ENCODE results near the gene PTPRD. TPM values are rescaled to one million over a fixed set of nuclear protein-coding genes. Genes with fewer than 3 reads are reported as not detected.

Gene PTPRD
- polyA plus RNA-seq, 1 donor from 2014 or later, result not detected

- H3K27ac Mint-ChIP-seq, result no peak overlapping the region
- no peaks in the 10 kb centered on the region for H3K27me3 Mint-ChIP-seq
- H3K4me3 Mint-ChIP-seq, result no peak overlapping the region
- H3K36me3 Mint-ChIP-seq, result no peaks in the 10 kb centered on the region
- no peaks in the 10 kb centered on the region for H3K4me1 Mint-ChIP-seq
- H3K9me3 Mint-ChIP-seq, result peaks cover 0 to 4% (median 1%) of the 10 kb centered on the region in 3 donors
Observed at GRCh38 chr9:9284201-9284600, 1328.6 kb downstream of the PTPRD start.

GRCh38 chr9:9283159-9283986, 1329.4 kb downstream of the PTPRD start:
- Mint-ChIP-seq H3K9me3 (peaks cover 0 to 4% (median 1%) of the 10 kb centered on the region in 3 donors), H3K27me3 (no peaks in the 10 kb centered on the region), H3K4me3 (no peak overlapping the region), H3K36me3 (no peaks in the 10 kb centered on the region), H3K4me1 (no peaks in the 10 kb centered on the region), H3K27ac (no peak overlapping the region)

- no peak overlapping the region for H3K27ac Mint-ChIP-seq
Observed at GRCh38 chr9:9275601-9276000, 1337.2 kb downstream of the PTPRD start.

GRCh38 chr9:9257999-9258498, 1354.8 kb downstream of the PTPRD start:
- H3K4me1 Mint-ChIP-seq, result no peaks in the 10 kb centered on the region
- no peaks in the 10 kb centered on the region for H3K36me3 Mint-ChIP-seq
- H3K27ac Mint-ChIP-seq, result no peak overlapping the region
- peaks cover 2 to 4% (median 3%) of the 10 kb centered on the region in 3 donors for H3K9me3 Mint-ChIP-seq
- H3K27me3 Mint-ChIP-seq, result no peaks in the 10 kb centered on the region
- H3K4me3 Mint-ChIP-seq, result no peak overlapping the region

More at GRCh38 chr9:9275601-9276000, 1337.2 kb downstream of the PTPRD start:
- no peaks in the 10 kb centered on the region for H3K36me3 Mint-ChIP-seq
- no peaks in the 10 kb centered on the region for H3K27me3 Mint-ChIP-seq
- H3K4me3 Mint-ChIP-seq, result no peak overlapping the region
- H3K9me3 Mint-ChIP-seq, result peaks cover 0 to 6% (median 0%) of the 10 kb centered on the region in 3 donors
- H3K4me1 Mint-ChIP-seq, result no peaks in the 10 kb centered on the region

- no peak overlapping the region for H3K27ac Mint-ChIP-seq
- no peaks in the 10 kb centered on the region for H3K27me3 Mint-ChIP-seq
- peaks cover 2% of the 10 kb centered on the region for H3K36me3 Mint-ChIP-seq
- no peaks in the 10 kb centered on the region for H3K4me1 Mint-ChIP-seq
- peaks cover 0 to 5% (median 3%) of the 10 kb centered on the region in 3 donors for H3K9me3 Mint-ChIP-seq
- H3K4me3 Mint-ChIP-seq, result no peak overlapping the region
Observed at GRCh38 chr9:9246726-9247125, 1366.1 kb downstream of the PTPRD start.

- Mint-ChIP-seq H3K27ac (no peak overlapping the region), H3K36me3 (no peaks in the 10 kb centered on the region), H3K9me3 (peaks cover 0 to 11% (median 4%) of the 10 kb centered on the region in 3 donors), H3K4me3 (no peak overlapping the region), H3K27me3 (no peaks in the 10 kb centered on the region), H3K4me1 (no peaks in the 10 kb centered on the region)
Observed at GRCh38 chr9:9231946-9232345, 1380.9 kb downstream of the PTPRD start.

GRCh38 chr9:9229269-9229668, 1383.5 kb downstream of the PTPRD start:
- H3K9me3 Mint-ChIP-seq, result peaks cover 0 to 6% (median 2%) of the 10 kb centered on the region in 3 donors
- no peaks in the 10 kb centered on the region for H3K4me1 Mint-ChIP-seq
- H3K27me3 Mint-ChIP-seq, result no peaks in the 10 kb centered on the region
- H3K4me3 Mint-ChIP-seq, result no peak overlapping the region
- H3K27ac Mint-ChIP-seq, result no peak overlapping the region
- H3K36me3 Mint-ChIP-seq, result no peaks in the 10 kb centered on the region

GRCh38 chr9:9223175-9223574, 1389.6 kb downstream of the PTPRD start:
- H3K4me1 Mint-ChIP-seq, result no peaks in the 10 kb centered on the region
- H3K36me3 Mint-ChIP-seq, result no peaks in the 10 kb centered on the region
- no peak overlapping the region for H3K4me3 Mint-ChIP-seq
- no peaks in the 10 kb centered on the region for H3K27me3 Mint-ChIP-seq
- no peaks in the 10 kb centered on the region for H3K9me3 Mint-ChIP-seq
- H3K27ac Mint-ChIP-seq, result no peak overlapping the region

GRCh38 chr9:9222730-9223129, 1390.1 kb downstream of the PTPRD start:
- Mint-ChIP-seq H3K4me3 (no peak overlapping the region), H3K9me3 (no peaks in the 10 kb centered on the region), H3K4me1 (no peaks in the 10 kb centered on the region), H3K27me3 (no peaks in the 10 kb centered on the region), H3K36me3 (no peaks in the 10 kb centered on the region), H3K27ac (no peak overlapping the region)

- Mint-ChIP-seq H3K36me3 (no peaks in the 10 kb centered on the region), H3K4me1 (no peaks in the 10 kb centered on the region), H3K4me3 (no peak overlapping the region), H3K27ac (no peak overlapping the region), H3K9me3 (peaks cover 0 to 3% (median 3%) of the 10 kb centered on the region in 3 donors), H3K27me3 (no peaks in the 10 kb centered on the region)
Observed at GRCh38 chr9:9216934-9217333, 1395.9 kb downstream of the PTPRD start.

GRCh38 chr9:9215050-9215449, 1397.8 kb downstream of the PTPRD start:
- peaks cover 0 to 3% (median 3%) of the 10 kb centered on the region in 3 donors for H3K9me3 Mint-ChIP-seq
- H3K4me3 Mint-ChIP-seq, result no peak overlapping the region
- H3K27ac Mint-ChIP-seq, result no peak overlapping the region
- H3K4me1 Mint-ChIP-seq, result no peaks in the 10 kb centered on the region
- H3K36me3 Mint-ChIP-seq, result no peaks in the 10 kb centered on the region
- H3K27me3 Mint-ChIP-seq, result no peaks in the 10 kb centered on the region

GRCh38 chr9:9214066-9214465, 1398.7 kb downstream of the PTPRD start:
- peak overlapping the region in 1 of 3 donors; percentile 67 for H3K27ac Mint-ChIP-seq
- no peaks in the 10 kb centered on the region for H3K4me1 Mint-ChIP-seq
- H3K36me3 Mint-ChIP-seq, result no peaks in the 10 kb centered on the region
- peaks cover 0 to 5% (median 3%) of the 10 kb centered on the region in 3 donors for H3K9me3 Mint-ChIP-seq
- H3K27me3 Mint-ChIP-seq, result no peaks in the 10 kb centered on the region
- H3K4me3 Mint-ChIP-seq, result no peak overlapping the region

GRCh38 chr9:9212963-9213362, 1399.8 kb downstream of the PTPRD start:
- H3K27me3 Mint-ChIP-seq, result no peaks in the 10 kb centered on the region
- no peaks in the 10 kb centered on the region for H3K36me3 Mint-ChIP-seq
- no peaks in the 10 kb centered on the region for H3K4me1 Mint-ChIP-seq
- no peak overlapping the region for H3K27ac Mint-ChIP-seq
- H3K4me3 Mint-ChIP-seq, result no peak overlapping the region
- peaks cover 0 to 6% (median 3%) of the 10 kb centered on the region in 3 donors for H3K9me3 Mint-ChIP-seq

- Mint-ChIP-seq H3K4me1 (no peaks in the 10 kb centered on the region), H3K27me3 (no peaks in the 10 kb centered on the region), H3K9me3 (peaks cover 4 to 7% (median 5%) of the 10 kb centered on the region in 3 donors), H3K4me3 (no peak overlapping the region), H3K36me3 (no peaks in the 10 kb centered on the region), H3K27ac (no peak overlapping the region)
Observed at GRCh38 chr9:9202276-9202675, 1410.5 kb downstream of the PTPRD start.

- H3K4me3 Mint-ChIP-seq, result no peak overlapping the region
- peaks cover 0 to 4% (median 3%) of the 10 kb centered on the region in 3 donors for H3K9me3 Mint-ChIP-seq
- no peaks in the 10 kb centered on the region for H3K36me3 Mint-ChIP-seq
- H3K4me1 Mint-ChIP-seq, result no peaks in the 10 kb centered on the region
- no peak overlapping the region for H3K27ac Mint-ChIP-seq
- H3K27me3 Mint-ChIP-seq, result no peaks in the 10 kb centered on the region
Observed at GRCh38 chr9:9186086-9186485, 1426.7 kb downstream of the PTPRD start.

GRCh38 chr9:9182431-9182830, 1430.4 kb downstream of the PTPRD start:
- no peaks in the 10 kb centered on the region for H3K36me3 Mint-ChIP-seq
- H3K27ac Mint-ChIP-seq, result no peak overlapping the region
- H3K4me3 Mint-ChIP-seq, result no peak overlapping the region
- H3K9me3 Mint-ChIP-seq, result peaks cover 0 to 2% (median 0%) of the 10 kb centered on the region in 3 donors
- H3K27me3 Mint-ChIP-seq, result no peaks in the 10 kb centered on the region
- H3K4me1 Mint-ChIP-seq, result no peaks in the 10 kb centered on the region
